ENCODE data around the gene MRPL49.

MRPL49 gene

DNA sequence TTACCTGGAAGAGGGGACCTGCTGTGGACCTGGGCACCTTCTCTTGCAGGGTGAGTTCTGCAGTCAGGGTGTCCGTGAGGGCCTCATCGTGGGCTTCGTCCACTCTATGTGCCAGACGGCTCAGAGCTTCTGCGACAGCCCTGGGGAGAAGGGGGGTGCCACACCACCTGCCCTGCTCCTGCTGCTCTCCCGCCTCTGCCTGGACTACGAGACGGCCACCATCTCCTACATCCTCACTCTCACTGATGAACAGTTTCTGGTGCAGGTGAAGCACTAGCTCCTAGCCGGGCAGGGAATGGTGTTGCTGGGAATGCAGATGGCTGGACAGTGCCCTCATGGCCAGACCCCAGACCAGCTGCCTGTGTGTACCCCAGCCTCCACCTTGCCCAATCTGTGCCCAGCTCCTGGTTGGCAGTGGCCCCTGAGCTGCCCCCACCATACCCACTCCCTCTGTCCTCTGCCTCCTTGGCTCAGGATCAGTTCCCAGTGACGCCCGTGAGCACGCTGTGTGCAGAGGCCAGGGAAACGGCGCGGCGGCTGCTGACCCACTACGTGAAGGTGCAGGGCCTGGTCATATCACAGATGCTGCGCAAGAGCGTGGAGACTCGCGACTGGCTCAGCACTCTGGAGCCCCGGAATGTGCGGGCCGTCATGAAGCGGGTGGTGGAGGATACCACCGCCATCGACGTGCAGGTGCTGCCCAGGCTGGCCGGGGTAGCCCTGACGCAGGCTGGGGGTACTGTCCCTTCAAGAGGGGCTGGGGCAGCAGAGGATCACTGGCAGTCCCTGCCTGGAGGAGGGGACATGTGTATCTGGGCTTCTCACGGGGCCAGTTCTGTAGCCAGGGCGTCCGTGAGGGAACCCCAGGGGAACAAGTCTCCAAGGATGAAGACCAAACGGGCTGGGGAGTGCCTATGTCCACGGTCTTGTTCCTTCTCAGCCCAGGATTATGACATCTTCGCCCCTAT lies 12.6 kb upstream of the MRPL49 start:
- in situ Hi-C loops (cut with MboI; ENCODE audit: low sequenced_read_pairs, unreplicated experiment), result no loop called here
- DNase-seq (ENCODE audit: low spot score), result peak; percentile 35
- TF ChIP-seq, protein P1, sequence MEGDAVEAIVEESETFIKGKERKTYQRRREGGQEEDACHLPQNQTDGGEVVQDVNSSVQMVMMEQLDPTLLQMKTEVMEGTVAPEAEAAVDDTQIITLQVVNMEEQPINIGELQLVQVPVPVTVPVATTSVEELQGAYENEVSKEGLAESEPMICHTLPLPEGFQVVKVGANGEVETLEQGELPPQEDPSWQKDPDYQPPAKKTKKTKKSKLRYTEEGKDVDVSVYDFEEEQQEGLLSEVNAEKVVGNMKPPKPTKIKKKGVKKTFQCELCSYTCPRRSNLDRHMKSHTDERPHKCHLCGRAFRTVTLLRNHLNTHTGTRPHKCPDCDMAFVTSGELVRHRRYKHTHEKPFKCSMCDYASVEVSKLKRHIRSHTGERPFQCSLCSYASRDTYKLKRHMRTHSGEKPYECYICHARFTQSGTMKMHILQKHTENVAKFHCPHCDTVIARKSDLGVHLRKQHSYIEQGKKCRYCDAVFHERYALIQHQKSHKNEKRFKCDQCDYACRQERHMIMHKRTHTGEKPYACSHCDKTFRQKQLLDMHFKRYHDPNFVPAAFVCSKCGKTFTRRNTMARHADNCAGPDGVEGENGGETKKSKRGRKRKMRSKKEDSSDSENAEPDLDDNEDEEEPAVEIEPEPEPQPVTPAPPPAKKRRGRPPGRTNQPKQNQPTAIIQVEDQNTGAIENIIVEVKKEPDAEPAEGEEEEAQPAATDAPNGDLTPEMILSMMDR (IDR thresholded peaks at IDR 0.05; ENCODE audit: borderline replicate concordance, control extremely low read depth, extremely low read depth, insufficient read depth, missing control alignments), result no peak

DNA sequence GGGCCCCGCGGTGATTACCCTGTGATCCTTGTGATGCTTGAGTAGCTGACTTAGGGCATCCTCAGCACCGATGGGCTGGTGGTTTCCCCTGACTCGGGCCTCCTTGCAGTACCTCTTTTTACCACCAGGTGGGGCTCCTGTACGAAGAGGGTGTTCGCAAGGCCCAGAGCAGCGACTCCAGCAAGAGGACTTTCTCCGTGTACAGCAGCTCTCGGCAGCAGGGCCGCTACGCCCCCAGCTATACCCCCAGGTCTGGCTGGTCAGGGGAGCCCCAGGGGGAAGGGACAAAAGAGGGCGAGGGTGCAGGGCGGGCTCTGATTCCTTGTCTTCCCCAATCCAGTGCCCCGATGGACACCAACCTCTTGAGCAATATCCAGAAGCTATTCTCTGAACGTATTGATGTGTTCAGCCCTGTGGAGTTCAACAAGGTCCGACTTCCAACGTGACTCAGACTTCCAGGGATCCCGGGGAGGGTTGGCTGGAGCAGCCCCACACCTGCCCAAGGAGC lies 11.7 kb upstream of the MRPL49 start:
- DNase-seq (ENCODE audit: low spot score), result peak; percentile 92
- in situ Hi-C loops (cut with MboI; ENCODE audit: low sequenced_read_pairs, unreplicated experiment), result no loop called here

DNA sequence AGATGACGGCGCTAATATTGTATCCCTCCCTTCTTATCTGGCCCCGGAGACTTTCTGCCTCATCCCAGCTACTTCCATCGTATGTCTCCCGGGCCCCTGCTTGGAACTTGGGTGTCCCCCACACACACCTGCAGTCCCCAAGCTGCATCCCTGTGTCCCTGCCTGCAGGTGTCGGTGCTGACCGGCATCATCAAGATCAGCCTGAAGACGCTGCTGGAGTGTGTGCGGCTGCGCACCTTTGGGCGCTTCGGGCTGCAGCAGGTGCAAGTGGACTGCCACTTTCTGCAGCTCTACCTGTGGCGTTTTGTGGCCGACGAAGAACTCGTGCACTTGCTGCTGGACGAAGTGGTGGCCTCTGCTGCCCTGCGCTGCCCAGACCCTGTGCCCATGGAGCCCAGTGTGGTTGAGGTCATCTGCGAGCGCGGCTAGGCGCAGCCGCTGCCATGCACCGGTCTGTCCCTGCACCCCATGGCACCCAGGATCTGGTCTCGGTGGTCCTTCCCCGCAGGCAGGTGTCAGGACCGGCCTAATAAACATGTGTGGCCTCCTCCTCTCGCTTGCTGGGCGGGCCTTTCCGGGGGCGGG lies 10.9 kb upstream of the MRPL49 start:
- in situ Hi-C loops (cut with MboI; ENCODE audit: low sequenced_read_pairs, unreplicated experiment), result no loop called here
- DNase-seq (ENCODE audit: low spot score), result no peak
- TF ChIP-seq, protein P1 (IDR thresholded peaks at IDR 0.05; ENCODE audit: borderline replicate concordance, control extremely low read depth, extremely low read depth, insufficient read depth, missing control alignments), result no peak

More for the DNA sequence above, 11.7 kb upstream of the MRPL49 start:
- TF ChIP-seq, protein P1 (IDR thresholded peaks at IDR 0.05; ENCODE audit: borderline replicate concordance, control extremely low read depth, extremely low read depth, insufficient read depth, missing control alignments), result peak; percentile 91

DNA sequence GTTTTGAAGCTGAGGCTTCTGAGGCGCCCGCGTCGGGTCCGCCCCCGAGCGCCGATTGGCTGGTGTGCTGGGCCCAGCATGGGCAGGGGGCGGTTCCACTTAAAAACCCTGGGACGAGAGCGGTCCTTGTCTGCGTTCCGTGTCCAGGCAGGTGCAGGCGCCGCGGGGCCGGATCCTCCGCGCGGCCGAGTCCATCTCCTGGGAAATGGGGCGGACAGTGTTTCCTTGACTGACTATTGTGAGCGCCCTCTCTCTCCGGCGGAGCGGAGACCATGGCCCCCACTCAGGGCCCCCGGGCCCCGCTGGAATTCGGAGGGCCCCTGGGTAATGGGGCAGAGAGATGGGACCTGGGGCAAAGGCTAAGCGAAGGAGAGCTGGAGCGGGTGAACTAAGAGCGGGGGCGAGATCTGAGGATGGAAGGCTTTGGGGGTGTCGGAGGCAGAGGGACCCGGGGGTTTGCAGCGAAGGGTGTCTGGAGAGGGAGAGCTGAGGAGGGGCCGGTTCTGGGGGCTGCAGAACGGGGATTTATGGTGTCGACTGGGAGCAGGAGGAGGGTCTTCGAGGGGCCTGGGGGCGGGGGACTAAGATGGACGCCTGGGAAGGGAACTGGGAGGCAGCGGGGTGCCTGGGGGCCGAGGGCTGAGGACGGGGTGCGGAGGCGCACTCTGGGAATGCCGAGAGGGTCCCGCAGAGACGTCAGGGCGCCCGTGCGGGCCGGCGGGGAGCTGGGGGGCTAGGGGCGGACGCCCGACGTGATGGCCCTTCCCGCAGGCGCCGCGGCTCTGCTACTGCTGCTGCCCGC lies 10.2 kb upstream of the MRPL49 start, which contains the start of gene TM7SF2:
TM7SF2 (plus strand) TSS at position 129 of the 802 bp plus-strand sequence; CDS start at position 273, 144 bp downstream.
- peak; percentile 98 for DNase-seq (ENCODE audit: low spot score)
- TF ChIP-seq, protein P1 (IDR thresholded peaks at IDR 0.05; ENCODE audit: borderline replicate concordance, control extremely low read depth, extremely low read depth, insufficient read depth, missing control alignments), result no peak
- in situ Hi-C loops (cut with MboI; ENCODE audit: low sequenced_read_pairs, unreplicated experiment), result no loop called here

DNA sequence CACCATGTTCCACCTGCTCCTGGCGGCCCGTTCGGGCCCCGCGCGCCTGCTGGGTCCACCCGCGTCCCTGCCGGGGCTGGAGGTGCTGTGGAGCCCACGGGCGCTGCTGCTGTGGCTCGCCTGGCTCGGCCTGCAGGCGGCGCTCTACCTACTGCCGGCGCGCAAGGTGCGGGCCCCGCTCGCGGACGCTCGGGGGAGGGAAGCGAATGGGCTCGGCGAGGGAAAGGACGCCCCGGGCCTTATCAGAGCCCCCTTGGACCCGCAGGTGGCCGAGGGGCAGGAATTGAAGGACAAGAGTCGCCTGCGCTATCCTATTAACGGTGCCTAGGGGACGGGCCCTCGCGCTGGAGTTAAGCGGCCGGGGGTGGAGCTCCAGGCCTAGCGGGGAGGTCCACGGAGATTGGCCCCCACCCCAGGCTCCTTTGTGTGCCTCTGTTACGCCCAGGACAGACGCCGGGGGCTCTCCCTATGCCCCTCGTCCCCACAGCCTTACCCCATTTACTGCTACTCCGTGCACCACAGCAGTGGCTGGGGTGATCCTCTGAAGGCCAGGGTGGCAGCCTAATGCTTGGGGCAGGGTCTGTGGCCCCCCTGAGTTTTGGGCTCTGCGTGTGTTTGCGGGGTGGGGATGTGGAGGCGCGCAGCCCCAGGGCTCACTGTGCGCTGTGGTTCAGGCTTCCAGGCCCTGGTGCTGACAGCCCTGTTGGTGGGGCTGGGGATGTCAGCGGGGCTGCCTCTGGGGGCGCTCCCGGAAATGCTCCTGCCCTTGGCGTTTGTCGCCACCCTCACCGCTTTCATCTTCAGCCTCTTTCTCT lies 9.4 kb upstream of the MRPL49 start:
- in situ Hi-C loops (cut with MboI; ENCODE audit: low sequenced_read_pairs, unreplicated experiment), result no loop called here
- DNase-seq (ENCODE audit: low spot score), result peak; percentile 83
- TF ChIP-seq, protein P1 (IDR thresholded peaks at IDR 0.05; ENCODE audit: borderline replicate concordance, control extremely low read depth, extremely low read depth, insufficient read depth, missing control alignments), result peak; percentile 98

Data from GM13976 (cell line).